Effector CD4-positive, alpha-beta T cell (primary cell): ENCODE measurements around the gene LHFPL6.

ENCODE experiments used
- DNase-seq: peaks from one replicate; pipeline ENCODE4 v3.0.0-alpha.2; 2020

Gene LHFPL6

DNA sequence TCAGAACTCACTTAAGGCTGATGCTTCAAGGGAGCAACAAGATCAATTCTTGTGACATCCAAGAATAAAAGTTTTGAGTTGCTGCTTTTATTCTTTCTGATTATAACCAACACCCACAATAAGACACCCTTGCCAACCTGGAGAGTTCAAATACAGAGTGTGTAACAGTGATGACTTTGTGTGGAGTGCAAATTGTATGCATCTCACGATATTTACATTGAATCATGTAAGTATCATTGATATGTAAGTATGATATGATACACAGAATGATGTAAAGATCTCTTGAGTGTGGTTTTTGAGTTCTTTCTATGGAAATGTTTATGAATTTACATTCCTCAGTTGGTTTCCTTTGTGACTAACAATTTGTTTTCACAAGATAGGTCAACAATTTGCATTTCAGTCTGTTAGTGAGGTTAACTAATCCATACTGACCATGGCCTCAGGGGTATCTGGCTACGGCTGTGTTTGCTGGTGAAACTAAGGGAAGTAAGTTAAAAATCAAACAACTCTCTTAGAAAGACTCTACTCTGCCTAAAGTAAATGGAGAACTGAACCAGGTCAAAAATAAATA, 12.4 kb downstream of the LHFPL6 start:
- no peak for DNase-seq

GRCh38 chr13:39588384-39588783, 14.6 kb downstream of the LHFPL6 start:
- no peak for DNase-seq

- no peak for DNase-seq
Measured at GRCh38 chr13:39587939-39588338, 15.1 kb downstream of the LHFPL6 start.

DNA sequence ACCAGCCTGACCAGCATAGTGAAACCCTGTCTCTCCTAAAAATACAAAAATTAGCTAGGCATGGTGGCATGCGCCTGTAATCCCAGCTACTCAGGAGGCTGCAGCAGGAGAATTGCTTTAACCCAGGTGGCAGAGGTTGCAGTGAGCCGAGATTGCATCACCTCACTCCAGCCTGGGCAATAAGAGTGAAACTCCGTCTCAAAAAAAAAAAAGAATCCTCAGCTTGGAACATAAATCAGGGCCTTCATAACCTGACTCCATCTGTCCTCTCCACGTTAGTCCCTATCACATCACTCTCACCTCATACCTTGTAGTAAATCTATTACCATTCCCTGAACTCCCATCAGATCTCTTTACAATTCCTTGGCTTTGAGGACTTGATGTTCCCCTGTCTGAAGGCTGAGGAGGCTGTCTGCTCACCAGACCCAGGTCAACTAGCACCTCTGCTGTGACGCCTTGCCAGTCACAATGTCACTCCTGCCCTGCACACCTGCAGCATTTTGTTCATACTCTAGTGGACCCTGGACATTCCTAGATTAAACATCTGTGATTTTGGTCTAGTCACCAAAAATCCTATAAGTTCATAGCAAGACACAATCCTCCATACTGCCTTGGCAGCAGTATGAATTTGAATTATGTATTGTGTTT, 15.9 kb downstream of the LHFPL6 start:
- DNase-seq, result no peak

- DNase-seq, result no peak
Measured at GRCh38 chr13:39586151-39586550, 16.8 kb downstream of the LHFPL6 start.

GRCh38 chr13:39585219-39585618, 17.8 kb downstream of the LHFPL6 start:
- no peak for DNase-seq

GRCh38 chr13:39580881-39581575, 22.0 kb downstream of the LHFPL6 start:
- DNase-seq, result no peak

- no peak for DNase-seq
Measured at GRCh38 chr13:39578821-39579291, 24.1 kb downstream of the LHFPL6 start.

GRCh38 chr13:39577838-39578491, 25.0 kb downstream of the LHFPL6 start:
- DNase-seq, result no peak

DNA sequence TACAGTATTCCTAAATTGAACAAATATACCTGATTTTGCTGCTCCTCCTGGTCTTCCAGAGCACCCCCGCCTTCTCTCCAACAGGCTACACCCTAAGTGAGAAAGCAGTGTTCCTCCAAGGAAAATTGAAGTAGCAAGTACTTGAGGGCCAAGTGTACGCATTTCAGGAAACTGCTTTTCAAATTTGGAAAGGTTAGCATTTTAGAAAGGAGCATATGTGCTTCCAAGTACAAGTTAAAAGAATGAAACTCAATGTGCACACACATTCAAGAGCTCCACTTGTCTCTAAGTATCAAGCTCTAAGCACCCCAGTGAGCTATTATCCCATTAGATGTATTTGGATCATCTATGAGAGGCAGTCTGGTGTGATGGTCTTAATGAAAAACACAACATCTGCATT, 25.8 kb downstream of the LHFPL6 start:
- DNase-seq, result no peak

DNA sequence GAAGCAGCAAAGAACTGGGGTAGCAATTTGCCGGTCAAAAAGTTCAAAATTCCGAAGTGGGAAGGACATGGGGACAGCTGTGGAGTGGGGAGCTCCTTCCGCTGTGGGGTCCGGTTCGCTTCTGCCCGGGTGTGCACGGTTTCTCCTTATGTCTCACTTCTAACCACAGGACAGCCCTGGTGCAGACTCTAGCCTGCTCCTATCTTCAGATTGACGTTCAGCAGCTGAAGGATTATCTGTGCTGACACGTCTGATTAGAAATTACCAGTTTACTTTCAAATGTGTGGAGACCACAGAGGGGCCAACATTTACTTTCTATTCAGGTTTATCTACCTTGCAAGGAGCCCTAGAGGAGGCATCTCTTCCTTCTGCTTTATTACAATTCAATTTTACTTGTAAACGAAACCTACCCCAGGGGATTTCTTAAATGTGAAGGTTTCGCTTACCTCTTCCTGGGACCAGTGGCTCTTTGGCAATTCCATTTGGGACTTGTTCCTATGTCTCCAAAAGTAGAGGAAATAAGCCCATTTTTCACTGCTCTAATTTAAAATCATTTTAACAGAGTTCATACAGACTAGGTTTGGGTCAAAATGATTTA, 27.3 kb downstream of the LHFPL6 start:
- DNase-seq, result no peak

GRCh38 chr13:39571502-39572092, 31.4 kb downstream of the LHFPL6 start:
- no peak for DNase-seq

DNA sequence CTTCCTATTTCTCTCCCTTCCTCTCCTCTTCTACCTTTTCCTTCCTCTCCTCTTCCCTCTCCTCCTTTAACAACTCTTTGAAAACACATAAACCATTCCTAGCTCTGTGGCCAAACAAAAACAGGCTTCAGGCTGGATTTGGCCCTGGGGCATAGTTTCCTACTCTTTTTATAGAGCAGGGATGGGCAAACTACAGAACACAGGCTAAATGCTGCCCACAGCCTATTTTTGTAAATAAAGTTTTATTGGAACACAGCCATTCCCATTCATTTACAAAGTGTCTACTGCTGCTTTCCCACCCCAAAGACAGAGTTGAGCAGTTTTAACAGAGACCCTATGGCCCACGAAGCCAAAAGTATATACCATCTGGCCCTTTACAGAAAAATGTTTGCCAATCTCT, 35.4 kb downstream of the LHFPL6 start:
- DNase-seq, result no peak

- DNase-seq, result no peak
Measured at GRCh38 chr13:39566216-39566869, 36.6 kb downstream of the LHFPL6 start.

- no peak for DNase-seq
Measured at GRCh38 chr13:39565036-39565949, 37.7 kb downstream of the LHFPL6 start.

DNA sequence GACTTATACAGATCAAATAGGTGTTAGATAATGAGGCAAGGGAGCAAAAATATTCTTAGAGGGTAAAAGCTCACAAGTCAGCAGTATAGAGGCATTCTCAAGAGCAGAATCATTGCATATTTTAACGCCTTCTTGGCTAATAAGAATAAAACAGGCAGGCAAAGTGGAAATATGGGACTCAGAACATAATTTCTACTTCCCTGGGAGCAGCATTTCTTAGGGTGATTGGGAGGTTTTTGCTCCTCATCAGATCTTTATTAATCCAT, 39.6 kb downstream of the LHFPL6 start:
- no peak for DNase-seq

DNA sequence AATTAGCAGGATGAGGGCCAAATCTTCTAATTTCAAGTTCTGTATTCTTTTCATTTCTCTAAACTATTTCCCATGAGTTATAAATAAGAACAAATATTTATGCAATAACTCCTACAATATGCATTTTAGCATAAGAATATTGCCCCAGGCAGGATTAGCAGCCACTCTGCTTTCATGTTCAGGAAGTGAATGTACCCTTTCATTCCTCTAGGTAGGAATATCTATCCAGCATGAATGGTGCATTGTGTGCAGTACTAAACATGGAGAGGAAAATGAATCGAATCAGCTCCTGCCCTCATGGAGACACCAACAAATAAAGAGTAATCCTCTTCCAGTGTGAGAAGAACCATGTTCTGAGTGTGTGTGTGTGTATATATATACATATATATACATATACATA, 41.0 kb downstream of the LHFPL6 start:
- DNase-seq, result no peak

GRCh38 chr13:39559847-39560246, 43.1 kb downstream of the LHFPL6 start:
- no peak for DNase-seq

DNA sequence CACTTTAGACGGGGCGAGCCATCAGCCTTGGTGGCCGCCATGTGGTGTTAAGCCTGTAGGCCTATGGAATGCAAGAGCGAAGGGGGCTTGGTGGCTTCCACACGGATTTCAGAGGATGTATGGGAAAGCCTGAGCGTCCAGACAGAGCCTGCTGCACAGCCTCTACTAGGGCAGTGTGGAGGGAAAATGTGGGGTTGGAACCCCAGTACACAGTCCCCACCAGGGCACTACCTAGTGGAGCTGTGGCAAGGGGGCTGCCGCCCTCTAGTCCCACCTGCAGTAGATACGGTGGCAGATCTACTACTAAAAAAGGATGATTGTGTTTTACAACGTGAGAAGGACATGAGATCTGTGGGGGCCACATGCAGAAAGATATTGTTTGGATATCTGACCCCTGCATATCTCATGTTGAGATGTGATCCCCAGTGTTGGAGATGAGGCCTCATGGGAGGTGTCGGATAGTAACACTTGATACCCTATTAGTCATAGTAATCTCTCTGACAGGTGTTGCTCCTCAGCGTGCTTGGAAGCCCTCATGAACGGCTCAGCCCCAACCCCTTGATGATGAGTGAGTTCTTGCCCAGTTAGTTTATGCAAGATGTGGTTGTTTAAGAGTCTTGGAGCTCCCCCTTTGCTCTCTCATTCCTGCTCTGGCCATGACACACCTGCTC, 45.6 kb downstream of the LHFPL6 start:
- no peak for DNase-seq

DNA sequence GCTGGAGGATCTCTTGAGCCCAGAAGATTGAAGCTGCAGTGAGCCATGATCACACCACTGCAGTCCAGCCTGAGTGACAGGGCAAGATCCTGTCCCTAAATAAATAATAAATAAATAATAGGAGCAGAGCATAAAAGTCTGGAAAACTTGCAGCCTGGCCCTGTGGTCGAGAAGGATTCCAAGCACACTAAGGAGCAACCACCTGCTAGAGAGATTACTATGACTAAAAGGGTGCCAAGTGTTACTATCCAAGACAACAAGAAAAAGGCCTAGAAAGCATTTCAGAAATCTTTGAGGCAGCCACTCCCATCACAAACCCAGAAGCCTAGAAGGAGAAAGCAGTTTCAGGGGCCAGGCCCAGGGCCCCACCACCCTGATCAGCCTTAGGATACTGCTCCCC, 46.1 kb downstream of the LHFPL6 start:
- no peak for DNase-seq

DNA sequence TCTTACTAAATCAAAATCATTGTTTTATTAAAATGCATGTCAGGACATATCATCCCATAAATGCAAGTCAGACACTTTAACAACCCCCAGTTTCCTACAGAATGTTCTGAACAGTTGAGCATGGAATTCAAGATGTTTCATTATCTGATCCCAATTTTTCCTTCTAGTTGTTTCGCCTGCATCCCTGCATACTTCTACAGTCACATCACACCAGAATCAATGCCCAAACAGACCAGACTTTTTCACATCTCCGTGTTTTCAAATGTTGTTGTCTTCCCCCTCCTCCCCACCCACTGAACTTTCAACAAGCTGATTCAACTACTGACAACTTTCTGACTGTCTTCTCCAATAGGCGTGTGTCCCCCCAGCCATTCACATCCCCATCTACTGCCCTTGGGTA, 48.6 kb downstream of the LHFPL6 start:
- DNase-seq, result no peak
